ENCODE measurements around the gene ENPP3.

DNA sequence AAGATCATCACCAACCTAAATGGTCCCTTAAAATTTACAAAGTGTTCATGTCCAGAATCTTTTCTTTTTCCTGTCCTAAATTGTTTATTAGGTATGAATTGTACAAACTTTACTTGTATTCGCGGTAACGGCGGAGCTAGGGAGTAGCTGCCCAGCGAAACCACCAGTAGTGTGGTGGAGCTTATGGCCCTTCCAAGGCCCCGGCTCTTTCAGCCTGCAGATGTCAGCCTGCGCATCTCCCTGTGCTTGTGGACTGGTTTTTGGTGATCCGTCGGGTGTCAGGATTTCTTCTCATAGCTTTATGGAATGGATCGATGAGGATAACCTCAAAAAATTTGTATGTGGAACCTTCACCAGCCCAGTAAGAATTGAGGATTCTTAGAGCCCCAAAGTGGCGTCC lies 143.5 kb downstream of the ENPP3 start:
- TF ChIP-seq CTCF (IDR thresholded peaks at IDR 0.05; ENCODE audit: low read depth, low read length, poor library complexity, severe bottlenecking) = no peak
- TF ChIP-seq EZH2phosphoT487 (IDR thresholded peaks at IDR 0.05; ENCODE audit: borderline replicate concordance, low read length) = no peak
